Measurements from ENCODE around the gene NOS3. TPM values are rescaled to one million over a fixed set of nuclear protein-coding genes. Genes with fewer than 3 reads are reported as not detected.

The NOS3 gene
- total and polyA plus RNA-seq, 2 experiments from 2014 or later = 2.6 to 6.1 TPM

- Histone ChIP-seq H3K4me3 (peak overlapping the region; percentile 51), H3K36me3 (ENCODE audit: insufficient read depth) (no peaks in the 10 kb centered on the region), H3K27me3 (ENCODE audit: insufficient read depth) (peaks cover 15% of the 10 kb centered on the region), H3K4me1 (ENCODE audit: insufficient read depth) (peaks cover 23% of the 10 kb centered on the region), H3F3A (replicated peaks; ENCODE audit: low read depth) (0 out of 2 replicates have a peak, but pooled peaks cover 3% of the 10 kb centered on the region), H3K79me2 (replicated peaks; ENCODE audit: insufficient read depth) (no peaks in the 10 kb centered on the region), H3K27ac (ENCODE audit: low read depth) (no peak overlapping the region), H4K20me1 (replicated peaks; ENCODE audit: insufficient read depth) (no peaks in the 10 kb centered on the region; the same call in 1 of the 2 replicates), H3K4me2 (peak overlapping the region; percentile 78), H3K9me2 (ENCODE audit: insufficient read depth) (no peaks in the 10 kb centered on the region), H2AFZ (no peak overlapping the region)
- peaks cover 36% of the 10 kb centered on the region for H3K4me1 Mint-ChIP-seq
- ATAC-seq (peak; percentile 5), DNase-seq (ENCODE audit: low spot score) (no peak)
- H3K27ac Mint-ChIP-seq = no peak overlapping the region
- no peak for TF ChIP-seq EZH2 (IDR thresholded peaks at IDR 0.05; ENCODE audit: low read depth, unreplicated experiment)
- TF ChIP-seq POLR2AphosphoS5 (IDR thresholded peaks at IDR 0.05; ENCODE audit: low read depth) = no peak
- TF ChIP-seq ETS1 (IDR thresholded peaks at IDR 0.05) = no peak
- TF ChIP-seq CREB1 (CRISPR knock-in tag; IDR thresholded peaks at IDR 0.05; ENCODE audit: low read depth) = no peak
- TF ChIP-seq NANOG (IDR thresholded peaks at IDR 0.05; ENCODE audit: borderline replicate concordance) = no peak
- TF ChIP-seq JUNB (IDR thresholded peaks at IDR 0.05; ENCODE audit: unreplicated experiment) = no peak
- 0 out of 3 replicates have a peak overlapping the region, but pooled peaks have one; percentile 32 for H3K4me3 Mint-ChIP-seq
- H3K9me3 Mint-ChIP-seq = no peaks in the 10 kb centered on the region
- H3K27me3 Mint-ChIP-seq (ENCODE audit: insufficient read depth, low read depth, poor library complexity) = peaks cover 20% of the 10 kb centered on the region
- H3K36me3 Mint-ChIP-seq (ENCODE audit: low read depth) = no peaks in the 10 kb centered on the region
Measured at GRCh38 chr7:150946421-150947240, 44.2 kb upstream of the NOS3 start.

GRCh38 chr7:150947241-150947745 is 43.5 kb upstream of the NOS3 start:
- Histone ChIP-seq H3K4me1 (ENCODE audit: insufficient read depth) (peaks cover 23% of the 10 kb centered on the region), H3K27ac (ENCODE audit: low read depth) (no peak overlapping the region), H3F3A (replicated peaks; ENCODE audit: low read depth) (0 out of 2 replicates have a peak, but pooled peaks cover 3% of the 10 kb centered on the region), H3K9me2 (ENCODE audit: insufficient read depth) (no peaks in the 10 kb centered on the region), H3K4me2 (peak overlapping the region; percentile 78), H3K36me3 (ENCODE audit: insufficient read depth) (no peaks in the 10 kb centered on the region), H4K20me1 (replicated peaks; ENCODE audit: insufficient read depth) (no peaks in the 10 kb centered on the region; the same call in 1 of the 2 replicates), H3K79me2 (replicated peaks; ENCODE audit: insufficient read depth) (no peaks in the 10 kb centered on the region), H2AFZ (no peak overlapping the region; the same call in 1 of the 2 replicates), H3K4me3 (peak overlapping the region; percentile 51), H3K27me3 (ENCODE audit: insufficient read depth) (peaks cover 15% of the 10 kb centered on the region)
- DNase-seq (ENCODE audit: low spot score) (no peak), ATAC-seq (peak; percentile 17)
- no peak overlapping the region for H3K4me3 Mint-ChIP-seq
- H3K36me3 Mint-ChIP-seq (ENCODE audit: low read depth) = no peaks in the 10 kb centered on the region
- H3K27me3 Mint-ChIP-seq (ENCODE audit: insufficient read depth, low read depth, poor library complexity) = peaks cover 22% of the 10 kb centered on the region
- H3K27ac Mint-ChIP-seq = no peak overlapping the region
- H3K4me1 Mint-ChIP-seq = peaks cover 33% of the 10 kb centered on the region
- no peaks in the 10 kb centered on the region for H3K9me3 Mint-ChIP-seq
- TF ChIP-seq CTCF (conservative IDR thresholded peaks at IDR 0.05; ENCODE audit: low read depth in 2 of 2) (no peak), REST (IDR thresholded peaks at IDR 0.05; ENCODE audit: unreplicated experiment) (no peak), EZH2 (IDR thresholded peaks at IDR 0.05; ENCODE audit: low read depth, unreplicated experiment) (no peak), EZH2phosphoT487 (IDR thresholded peaks at IDR 0.05; ENCODE audit: unreplicated experiment) (no peak), JUNB (IDR thresholded peaks at IDR 0.05; ENCODE audit: unreplicated experiment) (no peak), ETS1 (IDR thresholded peaks at IDR 0.05) (no peak), CREB1 (CRISPR knock-in tag; IDR thresholded peaks at IDR 0.05; ENCODE audit: low read depth) (no peak), POLR2AphosphoS5 (IDR thresholded peaks at IDR 0.05; ENCODE audit: low read depth) (no peak), STAT1 (IDR thresholded peaks at IDR 0.05; ENCODE audit: unreplicated experiment) (no peak), ZNF114 (CRISPR knock-in tag; IDR thresholded peaks at IDR 0.05) (no peak), NANOG (IDR thresholded peaks at IDR 0.05; ENCODE audit: borderline replicate concordance) (no peak), ZNF331 (CRISPR knock-in tag; IDR thresholded peaks at IDR 0.05; ENCODE audit: low read depth) (no peak)

Data from GM23338 (cell line).